IPS-18c (cell line): ENCODE data around the gene PATZ1.

Experiments used
- H3K4me3 ChIP-seq: 2 replicates; pipeline ENCODE4 v1.7.0; 2013; ENCODE audit warnings: low read depth, mild to moderate bottlenecking, low read length, moderate library complexity; ENCODE audit not compliant: insufficient read depth
- H3K9me3 ChIP-seq: one replicate; pipeline ENCODE4 v1.6.1; 2013; ENCODE audit warnings: mild to moderate bottlenecking, low read length, moderate library complexity; ENCODE audit not compliant: control insufficient read depth, insufficient read depth

Gene PATZ1

GRCh38 chr22:31345331-31346254, 553 bp downstream of the PATZ1 start:
- H3K9me3 ChIP-seq = peaks cover 4% of the 10 kb centered on the region
- H3K4me3 ChIP-seq = peak overlapping the region; percentile 70

GRCh38 chr22:31344578-31345330, 1.4 kb downstream of the PATZ1 start:
- Histone ChIP-seq H3K9me3 (peaks cover 4% of the 10 kb centered on the region), H3K4me3 (peak overlapping the region; percentile 70)

GRCh38 chr22:31344256-31344577, 1.9 kb downstream of the PATZ1 start:
- Histone ChIP-seq H3K9me3 (peaks cover 4% of the 10 kb centered on the region), H3K4me3 (peak overlapping the region; percentile 70)

- Histone ChIP-seq H3K9me3 (peaks cover 4% of the 10 kb centered on the region), H3K4me3 (peak overlapping the region; percentile 70)
Measured at GRCh38 chr22:31343235-31344191, 2.6 kb downstream of the PATZ1 start.

- Histone ChIP-seq H3K4me3 (peak overlapping the region; percentile 70), H3K9me3 (peaks cover 4% of the 10 kb centered on the region)
Measured at GRCh38 chr22:31342389-31343140, 3.6 kb downstream of the PATZ1 start.

GRCh38 chr22:31341386-31342088, 4.6 kb downstream of the PATZ1 start:
- H3K4me3 ChIP-seq = no peak overlapping the region
- no peaks in the 10 kb centered on the region for H3K9me3 ChIP-seq

GRCh38 chr22:31340765-31341247, 5.3 kb downstream of the PATZ1 start:
- H3K4me3 ChIP-seq = no peak overlapping the region
- no peaks in the 10 kb centered on the region for H3K9me3 ChIP-seq

- H3K9me3 ChIP-seq = no peaks in the 10 kb centered on the region
- H3K4me3 ChIP-seq = no peak overlapping the region
Measured at GRCh38 chr22:31340360-31340759, 5.8 kb downstream of the PATZ1 start.

- H3K4me3 ChIP-seq = no peak overlapping the region
- no peaks in the 10 kb centered on the region for H3K9me3 ChIP-seq
Measured at GRCh38 chr22:31339148-31339832, 6.9 kb downstream of the PATZ1 start.

- no peak overlapping the region for H3K4me3 ChIP-seq
- no peaks in the 10 kb centered on the region for H3K9me3 ChIP-seq
Measured at GRCh38 chr22:31337178-31337577, 9.0 kb downstream of the PATZ1 start.

GRCh38 chr22:31334329-31334728, 11.8 kb downstream of the PATZ1 start:
- Histone ChIP-seq H3K4me3 (no peak overlapping the region), H3K9me3 (no peaks in the 10 kb centered on the region)

- no peak overlapping the region for H3K4me3 ChIP-seq
- H3K9me3 ChIP-seq = no peaks in the 10 kb centered on the region
Measured at GRCh38 chr22:31333641-31334040, 12.5 kb downstream of the PATZ1 start.

- Histone ChIP-seq H3K9me3 (no peaks in the 10 kb centered on the region), H3K4me3 (no peak overlapping the region)
Measured at GRCh38 chr22:31332886-31333285, 13.3 kb downstream of the PATZ1 start.

- Histone ChIP-seq H3K4me3 (no peak overlapping the region), H3K9me3 (no peaks in the 10 kb centered on the region)
Measured at GRCh38 chr22:31332010-31332409, 14.1 kb downstream of the PATZ1 start.

GRCh38 chr22:31329453-31330215, 16.5 kb downstream of the PATZ1 start:
- no peak overlapping the region for H3K4me3 ChIP-seq
- H3K9me3 ChIP-seq = no peaks in the 10 kb centered on the region
